ENCODE data around the gene NUP54.
A peak's percentile ranks its signal among the peaks of the same experiment; 100 is the strongest.

NUP54 gene, protein sequence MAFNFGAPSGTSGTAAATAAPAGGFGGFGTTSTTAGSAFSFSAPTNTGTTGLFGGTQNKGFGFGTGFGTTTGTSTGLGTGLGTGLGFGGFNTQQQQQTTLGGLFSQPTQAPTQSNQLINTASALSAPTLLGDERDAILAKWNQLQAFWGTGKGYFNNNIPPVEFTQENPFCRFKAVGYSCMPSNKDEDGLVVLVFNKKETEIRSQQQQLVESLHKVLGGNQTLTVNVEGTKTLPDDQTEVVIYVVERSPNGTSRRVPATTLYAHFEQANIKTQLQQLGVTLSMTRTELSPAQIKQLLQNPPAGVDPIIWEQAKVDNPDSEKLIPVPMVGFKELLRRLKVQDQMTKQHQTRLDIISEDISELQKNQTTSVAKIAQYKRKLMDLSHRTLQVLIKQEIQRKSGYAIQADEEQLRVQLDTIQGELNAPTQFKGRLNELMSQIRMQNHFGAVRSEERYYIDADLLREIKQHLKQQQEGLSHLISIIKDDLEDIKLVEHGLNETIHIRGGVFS

DNA sequence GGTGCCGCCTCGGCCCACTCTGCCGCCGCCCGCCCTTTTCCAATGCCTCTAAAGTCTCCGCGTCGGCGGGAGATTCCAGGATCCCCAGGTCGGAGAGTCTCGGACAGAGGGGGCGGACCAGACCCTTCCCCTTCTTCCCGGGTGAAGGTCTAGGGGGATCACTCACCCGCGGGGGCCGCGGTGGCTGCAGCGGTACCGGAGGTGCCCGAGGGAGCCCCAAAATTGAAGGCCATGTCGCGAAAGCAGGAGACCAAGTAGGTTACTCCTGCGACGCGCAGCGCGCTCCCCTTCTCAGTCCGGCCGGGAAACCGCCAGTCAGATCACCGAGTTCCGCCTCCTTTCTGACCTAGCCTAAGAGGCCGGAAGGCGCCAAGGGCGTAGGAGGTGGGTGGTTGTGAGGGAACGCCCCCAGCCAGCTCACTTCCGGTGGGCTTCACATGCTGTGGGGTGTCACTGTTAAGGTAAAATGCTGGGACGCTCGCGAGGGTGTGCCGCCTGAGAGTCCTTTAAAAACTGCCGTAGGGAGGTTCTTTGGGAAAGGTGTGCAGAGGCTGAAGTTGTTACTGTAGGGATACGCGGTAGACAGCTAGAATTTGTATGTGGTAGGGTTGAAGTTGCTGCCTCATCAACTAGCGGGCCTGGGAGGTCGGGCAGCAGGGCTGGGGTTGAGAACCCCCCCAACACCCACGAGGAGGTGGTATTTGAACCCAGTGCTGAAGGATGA is at the start of gene NUP54:
Gene NUP54 (minus strand): TSS at position 256 of the 724 bp plus-strand sequence. CDS start 23 bp downstream, at position 233.
- peak; percentile 57 for DNase-seq

DNA sequence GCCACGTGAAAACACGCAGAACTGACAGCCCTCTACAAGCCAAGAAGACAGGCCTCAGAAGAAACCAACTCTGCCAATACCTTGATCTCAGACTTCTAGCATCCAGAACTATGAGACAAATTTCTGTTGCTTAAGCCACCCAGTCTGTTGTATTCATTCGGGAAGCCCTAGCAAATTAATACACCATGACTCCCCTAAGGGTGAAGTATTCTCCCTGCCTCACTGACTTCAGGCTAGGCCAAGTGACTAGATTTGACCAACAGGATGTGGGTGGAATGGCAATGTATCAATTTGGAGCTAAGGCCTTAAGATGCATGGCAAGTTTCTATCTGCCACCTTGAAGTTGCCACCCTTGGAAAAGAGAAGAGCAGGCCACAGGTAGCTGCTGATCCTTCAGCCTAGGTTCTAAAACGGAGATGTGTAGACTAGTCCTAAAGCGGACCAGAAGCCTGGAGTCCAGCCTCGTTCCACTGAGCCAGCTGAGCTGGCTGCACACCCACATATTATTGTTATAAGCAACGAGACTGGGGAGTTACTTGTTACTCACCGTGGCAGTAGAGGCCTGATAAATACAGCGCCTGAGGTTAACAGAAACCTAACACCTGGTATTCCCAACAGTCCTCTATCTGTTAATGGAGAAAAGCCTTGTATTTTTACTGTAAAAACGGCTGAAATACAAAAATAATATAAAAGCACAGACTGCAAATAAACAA is 49.0 kb upstream of the NUP54 start:
- no peak for DNase-seq

DNA sequence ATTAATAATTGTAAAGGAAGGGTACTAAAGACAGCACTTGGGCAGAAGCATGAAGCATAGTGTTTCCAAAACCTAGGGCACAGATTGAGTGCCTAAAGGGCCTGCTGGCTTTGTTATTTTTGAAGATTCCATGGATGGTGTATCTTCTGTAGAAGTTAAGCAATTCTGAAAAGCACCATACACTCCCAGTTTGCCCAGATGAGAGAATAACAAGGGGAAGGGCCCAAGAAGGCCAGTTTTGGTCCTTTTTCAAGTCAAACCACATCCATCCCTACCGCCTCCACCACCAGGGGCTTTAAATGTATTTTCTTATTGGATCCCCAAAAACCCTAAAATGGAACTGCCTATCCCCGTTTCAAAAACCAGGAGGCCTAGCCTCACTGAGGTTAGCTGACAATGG is 48.2 kb upstream of the NUP54 start:
- no peak for DNase-seq

DNA sequence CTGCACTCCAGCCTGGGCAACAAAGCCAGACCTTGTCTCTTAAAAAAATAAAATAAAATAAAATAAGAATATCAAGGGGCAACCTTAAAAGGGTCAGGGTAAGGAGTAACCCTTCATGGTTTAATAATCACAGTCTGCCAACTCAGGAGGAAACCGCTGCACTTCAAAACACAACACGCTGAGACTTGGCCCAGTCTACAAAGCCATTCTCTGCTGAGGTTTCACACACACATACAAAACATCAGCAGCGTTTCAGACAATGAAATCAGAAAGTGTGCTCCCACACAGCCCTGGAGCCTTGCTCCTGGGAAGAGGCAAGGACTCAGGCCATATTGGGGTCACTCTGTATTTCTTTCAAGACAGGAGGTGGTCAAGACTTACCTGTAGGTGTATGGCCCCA is 47.1 kb upstream of the NUP54 start:
- DNase-seq = no peak

DNA sequence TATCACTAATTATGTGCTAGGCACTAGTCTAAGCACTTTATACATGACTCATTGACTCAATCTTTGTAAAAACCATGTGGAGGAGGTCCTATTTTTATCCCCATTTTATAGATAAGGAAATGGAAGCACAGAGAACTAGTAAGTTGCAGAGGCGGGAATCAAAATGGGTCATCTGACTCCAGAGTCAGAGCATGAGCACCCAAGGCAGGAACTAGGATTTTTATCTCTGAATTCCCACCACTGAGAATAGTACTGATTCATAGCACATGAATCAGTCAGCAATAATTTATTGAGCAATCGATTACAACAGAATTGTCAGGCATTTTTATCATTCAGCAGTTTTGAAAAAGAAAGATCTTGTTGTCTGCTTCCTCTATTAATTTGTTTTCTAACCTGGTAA is 46.1 kb upstream of the NUP54 start:
- DNase-seq = no peak

DNA sequence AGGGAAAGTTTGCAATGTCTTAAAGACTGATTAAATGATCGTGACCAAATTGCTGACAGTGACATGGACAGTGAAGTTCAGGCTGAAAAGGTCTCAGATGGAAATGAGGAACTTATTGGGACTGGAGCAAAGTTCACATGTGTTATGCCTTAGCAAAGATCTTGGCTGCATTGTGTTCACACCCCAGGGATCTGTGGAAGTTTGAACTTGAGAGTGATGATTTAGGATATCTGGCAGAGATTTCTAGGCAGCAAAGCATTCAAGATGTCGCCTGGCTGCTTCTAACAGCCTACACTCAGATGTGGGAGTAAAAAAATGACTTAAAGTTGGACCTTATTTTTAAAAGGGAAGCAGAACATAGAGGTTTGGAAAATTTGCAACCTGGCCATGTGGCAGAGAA is 44.0 kb upstream of the NUP54 start:
- DNase-seq = no peak

DNA sequence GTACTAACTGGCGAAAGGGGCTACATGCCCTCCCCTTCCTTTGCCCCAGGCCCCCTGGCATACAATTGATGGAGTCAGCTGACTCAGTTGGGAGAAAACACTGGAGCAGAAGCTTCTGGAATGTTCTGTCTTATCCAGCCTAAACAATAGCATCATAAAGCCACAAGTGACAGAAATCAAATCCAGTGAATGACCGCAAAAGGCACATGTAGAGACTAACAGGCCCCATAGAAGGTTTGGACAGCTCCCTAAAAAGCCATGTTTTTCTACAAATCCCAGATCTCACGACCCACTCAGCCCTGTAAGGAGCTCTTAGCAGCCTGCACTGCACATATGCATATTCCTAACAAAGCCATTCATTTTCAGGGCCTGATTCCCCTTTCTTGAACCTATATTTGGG is 40.4 kb upstream of the NUP54 start:
- DNase-seq = no peak

DNA sequence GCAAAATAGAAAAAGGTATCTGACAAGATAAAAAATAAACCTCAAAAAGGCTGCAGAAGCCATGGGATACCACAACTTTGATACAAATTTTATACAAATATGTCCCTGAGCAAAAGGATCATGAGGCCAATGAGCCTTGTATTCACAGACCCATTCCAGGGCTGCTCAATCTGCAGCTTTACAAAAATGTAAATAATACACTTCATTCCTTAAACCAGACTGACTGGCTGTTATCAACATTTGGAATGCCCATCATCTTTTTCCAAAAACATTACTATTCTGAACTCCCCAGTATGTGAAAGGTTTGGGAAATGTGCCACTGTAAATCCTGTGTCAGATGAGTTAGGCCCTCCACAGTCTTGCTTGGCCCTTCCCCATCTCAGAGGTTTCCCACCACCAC is 40.0 kb upstream of the NUP54 start:
- no peak for DNase-seq

DNA sequence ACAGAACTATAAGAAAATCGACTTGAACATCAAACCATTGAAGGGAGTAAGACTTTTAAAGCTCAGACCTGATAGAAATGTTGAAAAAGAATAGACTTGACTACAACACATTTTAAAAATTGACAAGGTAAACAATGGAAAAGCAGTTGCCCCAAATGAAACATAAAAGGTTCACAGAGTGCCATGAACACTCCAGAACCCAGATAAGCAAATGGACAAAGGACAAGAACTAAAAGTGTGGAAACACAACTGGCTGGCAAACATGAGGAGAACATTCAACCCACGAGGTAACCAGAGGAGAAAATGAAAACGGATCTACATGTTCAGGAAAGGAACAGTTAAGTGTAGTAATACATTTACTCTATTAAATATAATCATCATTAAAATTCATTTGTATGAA is 39.0 kb upstream of the NUP54 start:
- DNase-seq = no peak

DNA sequence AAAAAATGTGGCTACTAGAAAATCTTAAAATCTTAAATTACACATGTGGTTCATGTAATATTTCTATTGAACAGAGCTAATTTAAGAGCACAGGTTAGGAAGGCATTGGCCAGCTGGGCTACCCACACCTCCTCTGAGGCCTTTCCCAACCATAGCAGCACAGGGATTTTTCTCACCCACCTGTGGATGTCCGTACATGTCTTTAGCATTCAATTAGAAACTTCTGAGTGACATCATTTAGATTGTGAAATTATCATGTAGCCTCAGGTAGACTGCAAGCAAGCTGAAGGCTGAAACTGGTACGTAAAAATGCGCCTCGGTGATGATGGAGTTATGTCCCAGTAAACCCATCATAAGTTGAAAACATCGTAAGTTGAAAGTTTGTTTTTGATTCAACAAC is 34.3 kb upstream of the NUP54 start:
- DNase-seq = no peak

DNA sequence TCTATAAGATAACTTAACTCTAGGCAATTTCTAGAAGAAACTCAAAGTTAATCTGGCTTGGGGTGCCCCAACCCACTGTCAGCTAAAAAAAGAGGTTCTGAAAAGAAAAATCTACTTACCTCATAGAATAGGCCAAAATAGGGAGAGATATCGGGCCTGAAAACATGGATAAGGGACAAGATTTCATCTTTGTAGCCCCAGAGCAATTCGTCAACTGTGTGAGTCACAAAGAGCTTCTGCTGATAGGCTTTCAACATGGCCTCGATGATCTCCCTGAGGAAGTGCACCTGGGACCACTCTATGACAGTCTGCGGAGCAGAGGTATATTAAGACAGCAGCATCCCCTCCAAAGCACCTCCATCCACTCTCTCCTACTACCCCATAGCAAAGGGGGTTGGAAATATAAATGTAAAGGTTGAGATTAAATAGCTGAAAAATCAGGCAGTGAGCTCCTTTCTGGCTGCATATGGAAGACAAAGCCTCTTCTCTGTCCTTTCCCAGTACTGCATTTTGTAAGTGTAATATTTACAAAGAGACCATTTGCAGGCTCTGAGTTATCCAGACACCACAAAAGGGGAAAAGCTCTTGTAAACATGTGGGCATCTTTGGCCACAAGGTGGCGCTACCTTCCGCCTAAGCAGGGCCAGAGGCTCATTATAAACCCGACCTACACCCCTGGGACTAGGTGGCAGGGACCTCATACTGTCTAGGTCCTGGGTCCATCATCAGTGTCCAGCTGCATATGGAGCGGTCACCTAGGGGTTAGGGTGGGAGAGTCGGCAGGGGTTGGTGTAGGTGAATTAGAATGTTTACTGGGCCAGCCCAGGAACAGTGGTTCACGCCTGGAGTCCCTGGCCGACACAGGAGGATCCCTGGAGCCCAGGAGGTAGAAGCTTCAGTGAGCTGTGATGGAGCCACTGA is 31.5 kb upstream of the NUP54 start:
- DNase-seq = peak; percentile 69

DNA sequence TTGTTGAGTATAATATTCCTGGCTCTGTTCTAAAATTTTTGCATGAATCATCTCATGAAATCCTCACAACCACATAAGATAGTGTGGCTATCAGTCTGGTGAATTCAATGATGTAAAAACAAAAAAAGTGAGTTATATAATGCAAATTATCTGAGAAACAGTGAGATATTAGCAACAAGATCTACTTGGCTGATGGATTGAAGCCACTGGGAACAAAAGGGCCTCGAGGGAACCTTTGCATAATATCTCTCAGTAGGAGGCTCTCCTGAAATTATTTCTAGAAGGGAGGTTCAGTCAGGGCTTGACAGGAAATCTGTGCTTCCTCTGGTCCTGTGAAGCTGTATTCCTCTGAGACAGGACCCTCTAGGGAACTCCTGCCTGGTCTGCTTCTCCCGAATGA is 30.1 kb upstream of the NUP54 start:
- DNase-seq = no peak

DNA sequence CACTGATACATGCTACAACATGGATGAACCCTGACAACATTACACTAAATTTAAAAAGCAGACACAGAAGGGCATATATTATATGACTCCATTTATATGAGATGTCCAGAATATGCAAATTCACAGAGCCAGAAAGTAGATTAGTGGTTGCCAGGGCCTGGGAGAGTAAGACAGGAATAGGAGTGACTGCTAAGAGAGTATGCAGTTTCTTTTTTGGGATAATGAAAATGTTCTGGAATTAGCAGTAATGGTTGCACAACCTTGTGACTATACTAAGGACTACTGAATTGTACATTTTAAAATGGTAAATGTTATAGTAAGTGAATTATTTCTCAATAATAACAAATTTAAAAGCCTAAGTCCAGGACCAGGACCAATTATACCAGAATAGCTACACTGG is 29.5 kb upstream of the NUP54 start:
- DNase-seq = no peak

DNA sequence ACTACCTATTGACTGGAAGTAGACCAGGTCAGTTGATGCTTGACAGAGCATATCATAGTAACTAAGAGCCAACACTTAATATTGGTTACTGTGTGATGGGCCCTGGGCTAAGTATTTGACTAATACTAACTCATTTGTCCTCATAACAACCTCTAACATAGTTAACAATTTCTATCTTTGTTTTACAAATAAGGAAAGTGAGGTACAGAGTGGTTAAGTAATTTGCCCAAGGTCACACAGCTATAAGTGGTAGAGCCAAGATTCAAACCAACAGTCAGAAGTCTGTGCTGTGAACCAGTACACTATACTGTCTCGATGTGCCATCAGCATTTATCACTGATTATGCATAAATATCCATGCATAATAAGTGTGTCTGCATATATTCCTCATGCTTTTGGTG is 27.1 kb upstream of the NUP54 start:
- DNase-seq = no peak

DNA sequence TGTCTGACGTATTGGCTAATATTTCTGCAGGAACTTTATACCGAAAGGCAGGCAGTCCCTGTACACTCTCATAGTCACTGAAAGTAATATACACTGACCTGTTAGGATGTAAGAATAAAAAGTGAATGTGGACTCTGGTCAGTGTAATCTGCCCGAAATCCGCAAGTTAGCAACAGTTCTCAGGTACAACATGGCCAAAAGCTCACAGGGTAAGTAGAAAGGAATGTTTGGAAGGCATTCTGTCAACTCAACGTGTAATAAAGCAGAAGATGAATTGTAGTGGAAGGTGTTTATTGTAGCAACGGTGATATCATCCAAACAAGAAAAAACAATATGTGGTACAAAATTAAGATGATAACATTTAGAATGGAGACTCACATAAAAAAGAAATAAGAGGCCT is 26.0 kb upstream of the NUP54 start:
- DNase-seq = no peak

DNA sequence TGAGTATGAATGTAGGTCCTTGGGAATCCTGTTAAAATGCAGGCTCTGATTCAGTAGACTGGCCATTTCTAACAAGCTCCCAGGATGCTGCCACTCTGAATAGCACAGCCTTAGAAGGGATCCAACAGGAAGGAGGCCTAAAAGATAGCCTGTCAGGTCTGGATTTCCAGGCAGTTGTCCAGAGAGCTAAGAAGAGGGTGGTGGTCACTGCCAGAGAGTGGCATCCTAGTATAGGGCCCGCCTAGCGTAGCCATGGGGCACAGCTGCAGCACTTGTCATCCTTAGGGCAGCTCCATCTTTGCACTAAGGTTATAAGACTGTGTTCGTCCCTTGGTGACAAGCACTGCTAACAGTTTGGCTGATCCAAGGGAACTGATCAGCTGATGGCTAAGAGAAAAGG is 20.5 kb upstream of the NUP54 start:
- DNase-seq = no peak

DNA sequence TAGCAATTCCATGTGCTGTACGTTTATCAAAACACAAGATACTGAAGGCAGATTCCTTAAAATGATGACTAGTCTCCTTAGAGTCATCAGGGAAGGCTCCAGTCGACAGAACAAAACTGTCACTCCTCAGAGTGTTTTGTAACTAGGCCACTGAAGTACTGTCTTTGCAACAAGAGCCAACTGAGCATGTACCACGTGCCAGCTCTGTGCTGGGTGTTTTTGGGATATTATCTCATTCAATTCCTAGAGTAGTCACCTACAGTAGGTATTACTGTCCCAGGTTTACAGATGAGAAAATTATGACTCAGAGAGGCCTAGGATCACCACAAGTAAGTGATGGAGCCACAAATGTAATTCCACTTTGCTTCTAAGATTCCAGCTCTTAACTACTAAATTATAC is 18.3 kb upstream of the NUP54 start:
- no peak for DNase-seq

DNA sequence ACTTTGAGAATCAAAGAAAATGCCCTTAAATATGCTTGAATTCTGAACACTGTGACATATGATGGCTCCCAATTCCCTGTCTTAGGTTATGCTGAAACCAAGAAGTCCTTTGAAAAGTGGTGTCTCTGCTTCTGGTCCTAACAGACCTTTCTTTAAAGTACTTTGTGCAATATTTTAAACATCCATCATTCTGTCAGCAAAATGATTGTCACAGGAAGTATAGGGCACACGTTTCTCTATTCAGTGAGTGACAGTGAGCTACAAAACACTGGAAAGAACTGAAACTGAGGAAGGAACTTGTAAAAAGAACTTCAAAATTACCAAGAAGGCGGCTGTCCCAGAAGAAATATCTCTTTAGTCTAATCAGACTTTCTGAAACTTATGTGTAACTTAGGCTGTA is 12.2 kb upstream of the NUP54 start:
- DNase-seq = no peak

DNA sequence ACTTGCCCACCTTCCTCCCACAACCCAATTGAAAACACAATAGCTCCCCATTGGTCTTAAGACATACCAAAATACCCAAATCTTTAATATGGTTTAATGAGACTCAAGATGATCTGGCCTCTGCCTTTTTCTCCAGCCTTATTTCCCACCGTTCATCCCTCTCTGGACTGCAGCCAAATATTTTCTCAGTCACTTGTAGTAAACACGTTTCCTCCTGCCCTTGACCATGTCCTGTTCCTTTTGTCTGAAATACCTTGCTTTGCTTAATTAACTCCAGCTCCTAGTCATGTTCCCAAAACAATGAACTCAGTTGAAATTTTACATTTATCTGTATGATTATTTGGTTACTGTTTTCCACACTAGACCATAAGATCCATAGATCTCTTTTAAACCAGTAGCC is 8.4 kb upstream of the NUP54 start:
- no peak for DNase-seq

DNA sequence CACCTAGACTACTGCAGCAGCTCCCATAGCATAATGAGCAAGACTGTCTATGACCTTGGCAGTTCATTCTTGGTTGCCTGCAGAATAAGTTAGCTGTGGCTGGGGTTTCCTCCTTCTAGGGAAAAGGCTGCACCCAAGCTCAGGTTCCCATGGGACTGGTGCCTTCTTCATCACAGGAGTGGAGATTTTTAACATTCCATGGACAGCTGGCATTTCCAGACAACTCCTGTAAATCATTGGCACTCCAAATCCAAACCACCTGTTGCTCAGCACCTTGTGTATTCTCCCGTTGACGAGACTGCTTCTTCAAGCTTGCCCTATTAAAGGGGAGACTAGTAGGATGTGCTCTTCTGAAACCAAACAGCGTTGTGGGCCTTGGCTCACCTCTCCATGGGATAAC is 7.8 kb upstream of the NUP54 start:
- no peak for DNase-seq

DNA sequence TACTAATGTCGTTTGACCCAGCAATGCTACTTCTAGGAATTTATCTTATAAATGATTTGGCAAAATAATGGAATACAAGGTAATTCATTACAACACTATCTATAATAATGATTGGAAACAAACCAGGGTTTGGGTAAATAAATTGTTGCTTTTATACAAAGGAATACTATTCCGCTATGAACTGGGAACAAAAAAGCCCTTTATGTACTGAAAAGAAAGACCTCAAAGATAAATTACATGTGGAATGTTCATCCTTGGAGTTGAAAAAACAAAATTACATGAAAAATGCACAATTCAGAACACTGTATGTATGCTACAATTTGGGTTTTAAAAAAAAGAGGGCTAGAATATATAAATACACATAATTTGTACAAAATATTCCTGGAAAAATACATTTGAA is 5.2 kb upstream of the NUP54 start:
- no peak for DNase-seq

DNA sequence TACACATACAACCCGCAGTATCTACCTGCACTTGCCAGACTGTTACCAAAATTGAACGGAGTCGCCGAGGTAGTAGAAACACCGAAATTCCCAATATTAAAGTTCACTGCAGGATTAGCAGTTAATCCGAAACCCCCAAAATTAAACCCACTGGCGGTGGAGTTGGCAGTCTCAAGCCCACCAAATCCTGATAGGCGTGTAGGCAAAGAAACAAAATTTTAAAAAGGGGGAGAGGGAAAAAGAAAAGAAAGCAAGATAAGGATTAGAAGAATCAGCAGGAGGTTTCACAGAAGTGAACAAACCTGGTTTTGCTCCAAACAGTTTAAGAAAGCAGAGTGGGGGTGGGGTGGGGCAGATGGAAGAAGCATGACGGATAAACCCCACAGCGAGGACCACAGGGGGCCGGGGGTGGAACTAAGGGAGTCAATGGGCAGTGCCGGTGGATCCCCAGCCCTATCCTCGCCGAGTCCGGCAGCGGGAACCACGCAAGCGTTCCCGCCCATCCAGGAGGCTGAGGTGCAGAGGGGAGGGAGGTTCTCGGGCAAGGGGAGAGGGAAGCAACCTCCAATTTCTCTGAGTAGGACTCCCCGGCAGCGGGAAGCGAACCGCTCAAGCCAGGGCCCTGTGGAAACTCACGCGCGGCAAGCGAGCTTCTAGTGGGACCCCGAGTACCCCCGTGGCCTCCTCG is 599 bp downstream of the NUP54 start:
- DNase-seq = peak; percentile 31

Measured in NCI-H748 treated with DMSO at 0.1 percent for 48 hours (cell line).